Measurements from ENCODE around the gene FOXO6. TPM values are rescaled to one million over a fixed set of nuclear protein-coding genes. Genes with fewer than 3 reads are reported as not detected.

FOXO6 gene
- total RNA-seq, 1 experiment from 2014 or later: 6.1 TPM

DNA sequence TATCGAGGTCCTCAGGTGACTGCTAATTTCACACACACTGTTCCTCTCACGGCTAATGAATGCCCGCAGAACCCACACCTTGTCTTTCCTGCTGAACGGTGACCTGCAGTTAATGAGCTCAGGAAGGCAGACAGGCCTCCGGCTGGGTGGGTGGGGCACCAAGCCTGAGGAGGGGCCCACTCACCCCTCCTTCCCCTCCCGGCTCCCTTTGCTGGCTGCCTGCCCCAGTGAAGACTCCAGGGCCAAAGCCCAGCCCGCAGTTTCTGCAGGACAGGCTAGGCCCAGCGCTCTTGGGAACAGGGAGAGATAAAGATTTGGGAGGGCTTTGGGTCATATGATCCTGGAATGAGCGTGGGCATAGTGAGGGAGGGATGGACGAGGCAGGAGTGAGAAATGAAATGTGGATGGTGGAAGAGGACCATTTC, 26.4 kb downstream of the FOXO6 start:
- BruUV-seq (replicated peaks): no TSS peak
- POLR2A ChIA-PET (ENCODE audit: low non-redundant PET): interaction anchor here (0.5 kb wide), 1 partner anchor 330 kb away, joined by 19 read pairs; no protein-coding TSS in a partner anchor
- intact Hi-C loops (cut with micrococcal nuclease; ENCODE audit: unreplicated experiment): no loop called here

DNA sequence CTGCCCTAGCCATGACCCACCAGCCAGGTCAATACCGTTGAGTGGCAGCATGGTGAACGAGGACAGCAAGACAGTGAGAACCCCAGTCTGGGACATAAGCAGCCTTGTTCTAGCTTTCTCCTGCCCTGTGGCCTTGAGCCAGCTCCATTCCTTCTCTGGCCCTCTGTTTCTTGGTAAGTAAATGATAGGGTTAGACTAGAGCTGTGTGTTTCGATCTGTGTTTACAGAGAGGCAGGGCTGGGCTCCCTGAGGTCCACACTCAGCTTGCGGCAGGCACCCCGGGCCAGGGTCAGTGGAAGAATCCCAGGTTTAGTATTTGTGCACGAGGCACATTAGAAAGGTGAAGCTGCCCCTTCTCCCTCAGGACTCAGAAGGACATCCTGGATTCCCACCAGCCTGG, 27.3 kb downstream of the FOXO6 start:
- H3K27me3 ChIP-seq (replicated peaks; ENCODE audit: insufficient read depth, low read depth, low read length, poor library complexity): no peaks in the 10 kb centered on the region
- H3K4me1 ChIP-seq (ENCODE audit: insufficient read depth, low read length, poor library complexity, severe bottlenecking): peaks cover 23% of the 10 kb centered on the region
- no peak overlapping the region for H3K4me3 ChIP-seq (ENCODE audit: low read depth, low read length, poor library complexity, severe bottlenecking)
- no TSS peak for BruUV-seq (replicated peaks)
- intact Hi-C loops (cut with micrococcal nuclease; ENCODE audit: unreplicated experiment): no loop called here
- POLR2A ChIA-PET (ENCODE audit: low non-redundant PET): no interaction called here
- no peak for TF ChIP-seq EZH2 (IDR thresholded peaks at IDR 0.05; ENCODE audit: borderline replicate concordance, low read depth, low read length, poor library complexity, severe bottlenecking)
- H3K27ac ChIP-seq (ENCODE audit: low read depth, low read length, poor library complexity, severe bottlenecking): no peak overlapping the region
- H3K36me3 ChIP-seq (ENCODE audit: insufficient read depth, low read length, poor library complexity, severe bottlenecking): no peaks in the 10 kb centered on the region
- H3K9me3 ChIP-seq (ENCODE audit: low read depth, low read length, poor library complexity, severe bottlenecking): no peaks in the 10 kb centered on the region
- CTCF ChIA-PET: no interaction called here
- DNase-seq (ENCODE audit: low spot score): no peak

More for the DNA sequence above, 26.4 kb downstream of the FOXO6 start:
- TF ChIP-seq, protein P1, sequence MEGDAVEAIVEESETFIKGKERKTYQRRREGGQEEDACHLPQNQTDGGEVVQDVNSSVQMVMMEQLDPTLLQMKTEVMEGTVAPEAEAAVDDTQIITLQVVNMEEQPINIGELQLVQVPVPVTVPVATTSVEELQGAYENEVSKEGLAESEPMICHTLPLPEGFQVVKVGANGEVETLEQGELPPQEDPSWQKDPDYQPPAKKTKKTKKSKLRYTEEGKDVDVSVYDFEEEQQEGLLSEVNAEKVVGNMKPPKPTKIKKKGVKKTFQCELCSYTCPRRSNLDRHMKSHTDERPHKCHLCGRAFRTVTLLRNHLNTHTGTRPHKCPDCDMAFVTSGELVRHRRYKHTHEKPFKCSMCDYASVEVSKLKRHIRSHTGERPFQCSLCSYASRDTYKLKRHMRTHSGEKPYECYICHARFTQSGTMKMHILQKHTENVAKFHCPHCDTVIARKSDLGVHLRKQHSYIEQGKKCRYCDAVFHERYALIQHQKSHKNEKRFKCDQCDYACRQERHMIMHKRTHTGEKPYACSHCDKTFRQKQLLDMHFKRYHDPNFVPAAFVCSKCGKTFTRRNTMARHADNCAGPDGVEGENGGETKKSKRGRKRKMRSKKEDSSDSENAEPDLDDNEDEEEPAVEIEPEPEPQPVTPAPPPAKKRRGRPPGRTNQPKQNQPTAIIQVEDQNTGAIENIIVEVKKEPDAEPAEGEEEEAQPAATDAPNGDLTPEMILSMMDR (conservative IDR thresholded peaks at IDR 0.05; ENCODE audit: low read depth, low read length): no peak
- no peak for TF ChIP-seq EZH2 (IDR thresholded peaks at IDR 0.05; ENCODE audit: borderline replicate concordance, low read depth, low read length, poor library complexity, severe bottlenecking)
- Histone ChIP-seq H3K27ac (ENCODE audit: low read depth, low read length, poor library complexity, severe bottlenecking) (no peak overlapping the region), H3K27me3 (replicated peaks; ENCODE audit: insufficient read depth, low read depth, low read length, poor library complexity) (no peaks in the 10 kb centered on the region), H3K4me1 (ENCODE audit: insufficient read depth, low read length, poor library complexity, severe bottlenecking) (peaks cover 30% of the 10 kb centered on the region), H3K4me3 (ENCODE audit: low read depth, low read length, poor library complexity, severe bottlenecking) (no peak overlapping the region), H3K36me3 (ENCODE audit: insufficient read depth, low read length, poor library complexity, severe bottlenecking) (no peaks in the 10 kb centered on the region), H3K9me3 (ENCODE audit: low read depth, low read length, poor library complexity, severe bottlenecking) (no peaks in the 10 kb centered on the region)
- DNase-seq (ENCODE audit: low spot score): no peak
- CTCF ChIA-PET: no interaction called here

DNA sequence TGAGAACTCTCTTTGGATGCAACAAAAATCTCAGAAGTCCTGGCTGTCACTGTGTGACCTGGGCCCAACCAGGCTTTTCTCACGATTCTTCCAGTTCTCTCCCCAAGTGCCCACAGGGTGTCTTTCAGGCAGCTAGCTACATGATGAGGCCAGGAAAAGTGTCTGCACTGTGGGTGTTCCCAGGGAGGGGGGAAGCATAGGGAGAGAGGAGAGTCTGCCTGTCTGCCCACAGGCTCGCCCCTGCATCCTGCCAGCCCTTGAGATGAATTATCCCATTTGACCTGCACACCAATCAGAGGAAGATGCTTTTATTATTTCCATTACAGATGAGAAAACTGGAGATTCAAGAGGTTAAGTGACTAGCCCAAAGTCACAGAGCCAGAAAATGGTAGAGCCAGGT, 27.8 kb downstream of the FOXO6 start:
- ChIA-PET CTCF (no interaction called here), POLR2A (ENCODE audit: low non-redundant PET) (no interaction called here)
- Histone ChIP-seq H3K36me3 (ENCODE audit: insufficient read depth, low read length, poor library complexity, severe bottlenecking) (no peaks in the 10 kb centered on the region), H3K27ac (ENCODE audit: low read depth, low read length, poor library complexity, severe bottlenecking) (no peak overlapping the region), H3K27me3 (replicated peaks; ENCODE audit: insufficient read depth, low read depth, low read length, poor library complexity) (no peaks in the 10 kb centered on the region), H3K4me1 (ENCODE audit: insufficient read depth, low read length, poor library complexity, severe bottlenecking) (peaks cover 27% of the 10 kb centered on the region), H3K9me3 (ENCODE audit: low read depth, low read length, poor library complexity, severe bottlenecking) (no peaks in the 10 kb centered on the region), H3K4me3 (ENCODE audit: low read depth, low read length, poor library complexity, severe bottlenecking) (no peak overlapping the region)
- no peak for DNase-seq (ENCODE audit: low spot score)
- BruUV-seq (replicated peaks): no TSS peak
- intact Hi-C loops (cut with micrococcal nuclease; ENCODE audit: unreplicated experiment): no loop called here
- TF ChIP-seq, protein P1 (conservative IDR thresholded peaks at IDR 0.05; ENCODE audit: low read depth, low read length): no peak
- TF ChIP-seq EZH2 (IDR thresholded peaks at IDR 0.05; ENCODE audit: borderline replicate concordance, low read depth, low read length, poor library complexity, severe bottlenecking): no peak

DNA sequence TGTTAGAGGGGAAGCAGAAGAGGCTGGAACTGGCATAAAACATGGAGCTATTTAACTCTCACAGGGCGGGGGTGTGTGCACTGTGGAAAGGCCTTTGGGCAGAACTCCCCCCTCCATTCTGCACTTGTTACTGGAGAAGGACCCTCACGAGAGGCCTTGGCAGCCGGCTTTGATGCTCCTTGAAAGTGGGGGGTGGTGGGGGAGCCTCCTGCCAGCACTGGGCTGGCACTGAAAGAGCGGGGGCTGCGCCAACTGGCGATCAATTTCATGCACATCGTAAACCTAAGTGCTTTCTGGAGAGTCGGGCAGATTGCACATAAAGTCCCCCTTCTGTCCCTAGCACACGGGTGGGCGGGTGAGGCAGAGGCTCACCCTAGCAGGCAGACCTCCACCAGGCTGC, 28.9 kb downstream of the FOXO6 start:
- Histone ChIP-seq H3K27ac (ENCODE audit: low read depth, low read length, poor library complexity, severe bottlenecking) (no peak overlapping the region), H3K4me3 (ENCODE audit: low read depth, low read length, poor library complexity, severe bottlenecking) (no peak overlapping the region), H3K9me3 (ENCODE audit: low read depth, low read length, poor library complexity, severe bottlenecking) (no peaks in the 10 kb centered on the region), H3K4me1 (ENCODE audit: insufficient read depth, low read length, poor library complexity, severe bottlenecking) (peaks cover 38% of the 10 kb centered on the region), H3K36me3 (ENCODE audit: insufficient read depth, low read length, poor library complexity, severe bottlenecking) (no peaks in the 10 kb centered on the region), H3K27me3 (replicated peaks; ENCODE audit: insufficient read depth, low read depth, low read length, poor library complexity) (no peaks in the 10 kb centered on the region)
- intact Hi-C loops (cut with micrococcal nuclease; ENCODE audit: unreplicated experiment): no loop called here
- BruUV-seq (replicated peaks): no TSS peak
- CTCF ChIA-PET: no interaction called here
- DNase-seq (ENCODE audit: low spot score): no peak
- TF ChIP-seq EZH2 (IDR thresholded peaks at IDR 0.05; ENCODE audit: borderline replicate concordance, low read depth, low read length, poor library complexity, severe bottlenecking): no peak
- TF ChIP-seq, protein P1 (conservative IDR thresholded peaks at IDR 0.05; ENCODE audit: low read depth, low read length): no peak
- POLR2A ChIA-PET (ENCODE audit: low non-redundant PET): no interaction called here
